ENCODE results near the gene LRRC63. TPM values are rescaled to one million over a fixed set of nuclear protein-coding genes. Genes with fewer than 3 reads are reported as not detected.
A peak's percentile ranks its signal among the peaks of the same experiment; 100 is the strongest.
"Not testable (repeated sequence)": the region's sequence is repeated elsewhere in the genome, so short reads cannot be mapped to it uniquely, and the experiment has no call there.

Gene LRRC63, protein sequence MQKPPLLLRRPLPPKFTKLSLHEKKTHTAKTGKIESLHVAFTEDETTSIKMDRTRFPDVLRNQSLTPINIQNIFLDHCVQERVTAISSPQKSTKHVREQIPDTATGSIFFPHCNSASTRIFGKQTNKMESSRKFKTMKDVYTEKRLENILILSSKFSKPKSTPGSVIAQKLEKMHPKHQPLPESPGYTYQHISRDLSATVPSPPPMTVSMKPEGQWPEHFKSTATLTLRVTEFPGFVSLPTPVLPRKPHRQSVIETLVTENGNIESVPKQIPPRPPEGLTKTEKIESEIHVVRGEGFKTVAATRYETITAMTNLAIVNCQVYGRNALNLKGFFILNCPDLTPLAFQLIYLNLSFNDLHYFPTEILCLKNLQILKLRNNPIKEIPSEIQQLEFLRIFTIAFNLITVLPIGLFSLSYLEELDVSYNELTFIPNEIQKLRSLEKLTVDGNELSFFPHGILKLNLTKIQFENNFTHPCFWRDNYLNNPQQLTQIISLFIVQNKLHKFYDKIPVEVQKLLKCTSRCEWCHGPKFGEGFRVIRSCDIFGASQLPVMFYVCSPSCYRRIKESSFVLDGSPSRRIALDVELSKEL
- polyA plus RNA-seq (ENCODE audit: insufficient read length): 0.11 TPM

GRCh38 chr13:46211483-46212351 lies at the start of gene LRRC63:
LRRC63 (plus strand) TSS chr13:46211928; CDS start chr13:46213035, 1,107 bp downstream.
- DNase-seq (ENCODE audit: low read depth): peak; percentile 14

GRCh38 chr13:46162741-46163140 lies 49.0 kb upstream of the LRRC63 start:
- not testable (repeated sequence) for DNase-seq (ENCODE audit: low read depth)

DNA sequence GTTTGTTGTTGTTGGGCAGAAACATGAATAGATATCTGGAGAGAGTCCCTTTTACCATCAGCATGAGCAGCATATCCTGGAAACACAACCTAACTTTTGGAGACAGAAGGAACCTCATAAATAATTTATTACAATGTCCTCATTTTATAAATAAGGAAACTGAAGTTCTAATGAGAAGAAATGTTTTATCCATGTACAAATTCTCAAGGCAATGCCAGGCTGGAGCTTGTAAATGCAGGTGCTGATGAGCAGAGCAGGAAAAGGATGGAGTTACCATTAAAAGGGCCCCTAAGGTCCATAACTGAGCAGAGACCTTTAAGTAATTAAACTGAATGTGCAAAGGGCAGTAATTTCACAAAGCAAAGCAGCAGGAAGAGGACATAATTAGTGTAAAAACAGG lies 47.1 kb upstream of the LRRC63 start:
- no peak for DNase-seq (ENCODE audit: low read depth)

DNA sequence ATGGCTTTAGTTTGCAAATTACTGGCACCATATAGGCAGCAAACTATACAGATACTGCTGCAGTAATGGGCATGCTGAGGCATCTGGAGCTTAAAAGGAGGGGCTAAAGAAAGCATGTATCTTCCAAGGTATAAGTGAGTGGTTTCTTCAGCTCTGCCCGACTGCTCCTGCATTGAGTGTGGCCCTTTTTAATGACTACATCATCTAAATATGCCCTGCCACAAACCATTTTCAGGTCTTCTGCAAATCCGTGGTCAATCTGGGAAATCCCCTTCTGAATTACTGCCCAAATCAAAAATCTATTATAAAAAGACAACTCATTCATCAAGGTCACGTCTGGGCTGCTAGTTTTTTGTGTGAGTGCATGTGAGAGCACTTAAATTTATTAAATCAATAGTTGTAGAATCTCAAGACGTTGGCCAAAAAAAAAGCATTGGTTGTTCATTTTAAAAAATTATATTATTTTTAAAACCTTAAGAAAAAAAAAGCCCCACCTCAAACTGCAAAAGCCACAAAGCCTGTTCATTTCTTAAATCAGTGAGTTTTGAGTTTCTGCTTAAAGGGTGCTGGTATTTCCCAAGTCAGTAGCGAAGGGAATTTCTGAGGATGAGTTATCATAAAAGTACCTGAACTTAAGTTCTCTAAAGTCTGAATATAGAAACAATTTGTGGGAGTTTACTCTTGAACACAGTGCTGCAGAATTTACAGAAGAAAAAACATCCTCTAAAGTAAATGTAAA lies 46.1 kb upstream of the LRRC63 start:
- DNase-seq (ENCODE audit: low read depth): no peak

- DNase-seq (ENCODE audit: low read depth): no peak
Observed at GRCh38 chr13:46166224-46166584, 45.5 kb upstream of the LRRC63 start.

DNA sequence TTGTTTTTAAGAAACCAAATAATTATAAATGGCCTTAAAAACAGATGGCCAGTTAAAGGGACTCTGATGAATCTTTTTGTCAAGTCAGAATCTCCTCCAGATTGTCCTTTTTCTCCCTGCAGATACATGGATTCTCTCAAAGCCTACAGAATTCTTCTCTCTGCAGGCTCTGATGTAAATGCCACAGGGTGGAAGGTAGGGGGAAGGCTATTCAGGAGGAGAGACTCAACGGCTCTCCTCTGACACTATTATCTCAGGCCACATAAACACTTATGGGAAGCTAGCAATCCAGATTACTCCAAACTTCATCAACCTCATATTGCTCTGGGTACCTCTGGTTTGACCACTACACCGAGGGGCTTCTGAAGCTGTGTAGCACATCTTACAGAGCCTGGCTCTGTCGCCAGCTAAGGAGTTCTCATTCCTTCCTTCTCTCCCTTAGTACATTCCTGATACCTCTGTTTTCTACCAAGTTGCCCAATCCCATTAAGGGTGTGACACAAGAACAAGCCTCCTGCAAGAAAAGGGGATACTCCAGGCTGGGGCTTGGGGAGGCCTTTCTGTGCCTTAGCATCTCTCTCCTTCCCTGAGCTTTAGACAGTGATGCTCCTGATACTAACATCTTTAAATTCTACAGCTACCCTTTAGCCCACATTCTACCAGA lies 44.6 kb upstream of the LRRC63 start:
- no peak for DNase-seq (ENCODE audit: low read depth)

DNA sequence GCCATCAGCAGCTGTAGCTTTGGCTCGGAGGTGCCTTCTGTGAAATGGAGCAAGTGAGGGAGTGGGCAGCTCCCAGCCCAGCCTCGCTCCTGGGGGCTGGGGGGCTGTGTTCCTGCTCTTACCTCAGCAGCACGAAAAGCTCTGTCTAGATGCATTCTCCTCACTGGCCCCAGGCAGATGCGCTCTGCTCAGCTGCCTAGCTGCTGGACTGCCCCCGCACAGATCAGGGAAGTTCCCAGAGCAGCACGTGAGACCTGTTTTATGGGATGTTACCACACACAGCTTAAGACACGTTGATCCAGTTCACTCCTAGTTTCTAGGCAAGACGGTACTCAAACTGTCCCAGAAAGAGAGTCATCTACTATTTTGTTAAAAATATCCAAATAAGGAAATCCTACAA lies 43.4 kb upstream of the LRRC63 start:
- DNase-seq (ENCODE audit: low read depth): no peak

DNA sequence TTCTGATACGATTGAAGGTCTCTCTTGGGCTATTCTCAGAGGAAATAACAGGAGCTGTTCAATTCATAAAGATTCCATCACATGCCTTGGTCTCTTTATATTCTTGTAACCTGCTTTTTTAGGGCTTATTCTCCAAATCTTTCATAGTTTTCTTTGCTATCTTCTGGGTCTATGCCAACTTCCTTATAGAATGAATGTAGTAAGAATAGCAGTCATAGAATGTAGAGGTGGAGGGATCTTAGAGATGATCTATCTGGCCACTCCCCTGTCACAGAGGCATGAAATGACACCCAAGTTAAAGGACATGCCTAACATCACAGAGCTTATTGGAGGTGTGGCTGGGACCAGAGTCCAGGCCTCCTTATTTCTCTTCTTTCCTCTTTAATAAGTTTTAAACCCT lies 42.9 kb upstream of the LRRC63 start:
- no peak for DNase-seq (ENCODE audit: low read depth)

GRCh38 chr13:46169758-46170157 lies 42.0 kb upstream of the LRRC63 start:
- no peak for DNase-seq (ENCODE audit: low read depth)

DNA sequence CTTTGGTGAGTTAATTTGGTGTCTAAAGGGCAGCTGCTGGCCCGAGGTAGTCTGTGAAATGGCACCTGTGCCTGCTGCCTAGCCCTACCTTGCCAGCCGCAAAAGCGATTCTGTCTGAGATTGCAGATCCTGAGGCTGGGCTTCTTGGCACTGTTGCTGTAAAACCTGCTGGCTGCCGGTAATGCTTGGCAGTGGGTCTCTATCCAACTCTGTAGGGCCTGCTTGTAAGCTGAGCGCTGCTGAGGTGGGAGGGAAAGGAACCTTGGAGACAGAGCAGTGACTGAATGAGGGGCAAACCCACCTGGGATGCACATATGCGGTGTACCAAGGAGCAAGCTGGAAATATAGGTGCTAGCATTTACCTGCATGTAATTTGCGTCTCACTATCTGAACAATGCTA lies 41.5 kb upstream of the LRRC63 start:
- no peak for DNase-seq (ENCODE audit: low read depth)

DNA sequence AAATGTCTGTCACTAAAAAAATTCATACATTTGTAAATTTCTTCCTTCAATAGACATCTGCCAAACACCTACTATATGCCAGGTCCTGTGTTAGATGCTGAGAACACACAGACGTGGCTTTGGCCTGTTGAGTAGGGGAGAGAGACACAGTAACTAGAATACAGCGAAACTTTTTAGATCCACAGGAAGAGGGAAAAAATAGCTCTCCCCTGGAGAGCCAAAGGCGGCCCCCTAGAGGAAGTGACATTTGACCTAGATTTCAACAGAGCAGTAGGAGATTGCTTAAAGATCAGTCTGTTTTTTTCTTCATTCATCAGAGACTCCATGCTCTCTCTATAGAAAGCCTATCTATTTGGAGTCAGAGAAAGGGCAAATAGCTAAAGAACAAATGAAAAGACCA lies 41.0 kb upstream of the LRRC63 start:
- no peak for DNase-seq (ENCODE audit: low read depth)

DNA sequence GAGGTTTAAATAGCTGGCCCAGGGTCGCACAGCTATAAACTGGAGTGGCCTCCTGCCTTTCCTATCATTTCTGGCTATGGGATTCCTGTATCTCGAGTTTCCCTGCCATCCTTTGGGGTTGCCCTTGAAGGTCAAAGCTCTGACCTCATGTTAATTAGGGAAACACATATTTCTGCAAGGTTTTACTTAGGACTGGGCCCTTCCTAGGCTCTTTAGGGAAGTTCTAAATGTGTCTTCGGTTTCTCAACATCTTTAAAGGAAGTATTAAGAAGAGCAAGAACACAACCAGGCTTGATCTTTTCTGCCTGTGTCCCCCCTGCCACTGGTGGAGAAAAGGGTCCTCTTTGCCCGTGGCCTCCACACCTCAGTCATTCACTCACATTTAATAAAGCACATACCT lies 40.5 kb upstream of the LRRC63 start:
- DNase-seq (ENCODE audit: low read depth): no peak

DNA sequence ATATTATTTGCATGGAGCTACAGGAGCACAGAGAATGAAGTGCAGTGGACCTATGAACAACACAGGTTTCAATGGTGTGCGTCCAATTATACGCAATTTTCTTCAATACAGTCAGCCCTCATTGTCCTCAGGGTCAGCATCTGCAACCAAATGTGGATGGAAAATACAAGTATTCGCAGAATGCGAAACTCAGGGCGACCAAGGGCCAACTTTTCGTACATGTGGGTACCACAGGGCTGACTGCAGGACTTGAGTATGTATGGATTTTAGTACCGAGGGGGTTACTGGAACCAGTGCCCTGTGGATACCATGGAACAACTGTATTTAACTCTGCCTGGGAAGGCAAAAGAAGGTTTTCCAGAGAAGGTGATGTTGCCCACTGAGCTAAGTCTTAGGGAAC lies 40.0 kb upstream of the LRRC63 start:
- DNase-seq (ENCODE audit: low read depth): no peak

DNA sequence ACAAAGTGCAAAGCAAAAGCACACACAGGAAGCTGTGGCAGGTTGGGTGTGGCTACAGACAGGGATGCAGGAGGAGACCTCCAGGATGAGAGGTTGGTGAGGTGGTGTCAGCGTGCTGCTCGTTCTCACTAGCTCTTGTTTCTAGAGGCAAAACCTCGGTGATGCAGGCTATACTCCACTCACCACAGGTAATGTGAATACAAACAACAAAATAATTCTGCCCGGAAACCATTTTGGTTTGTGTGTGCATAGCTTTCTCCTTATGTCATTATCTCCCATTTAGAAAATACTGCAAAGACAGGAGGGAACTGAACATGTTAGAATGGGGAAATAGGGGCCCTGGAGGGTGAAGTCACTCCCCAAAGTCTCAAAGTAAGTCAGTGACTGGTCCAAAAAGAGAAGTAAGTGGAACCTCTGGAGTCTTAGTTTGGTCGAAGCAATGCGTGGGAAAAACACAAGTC lies 39.2 kb upstream of the LRRC63 start:
- no peak for DNase-seq (ENCODE audit: low read depth)

- no peak for DNase-seq (ENCODE audit: low read depth)
Observed at GRCh38 chr13:46173656-46174055, 38.1 kb upstream of the LRRC63 start.

DNA sequence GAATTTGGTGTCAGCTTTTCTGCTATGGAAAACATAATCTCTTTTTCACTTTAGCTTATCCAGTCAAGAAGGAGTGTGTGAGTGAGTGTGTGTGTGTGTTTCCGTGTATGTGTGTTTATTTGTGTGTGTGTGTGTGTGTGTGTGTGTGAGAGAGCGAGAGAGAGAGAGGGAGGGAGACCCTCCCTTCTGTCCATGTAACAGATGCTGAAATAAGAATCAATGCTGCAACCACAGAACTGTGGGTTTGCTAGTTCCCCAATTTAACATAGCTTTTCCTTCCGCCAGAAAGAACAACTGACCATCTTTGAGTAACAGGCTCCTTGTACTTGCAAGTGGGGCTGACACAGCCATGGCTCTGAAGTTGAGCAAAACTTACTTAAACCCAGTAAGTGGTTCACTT lies 35.0 kb upstream of the LRRC63 start:
- DNase-seq (ENCODE audit: low read depth): no peak

GRCh38 chr13:46178143-46178542 lies 33.6 kb upstream of the LRRC63 start:
- DNase-seq (ENCODE audit: low read depth): no peak

GRCh38 chr13:46178821-46179220 lies 32.9 kb upstream of the LRRC63 start:
- no peak for DNase-seq (ENCODE audit: low read depth)

GRCh38 chr13:46179491-46179908 lies 32.2 kb upstream of the LRRC63 start:
- no peak for DNase-seq (ENCODE audit: low read depth)

DNA sequence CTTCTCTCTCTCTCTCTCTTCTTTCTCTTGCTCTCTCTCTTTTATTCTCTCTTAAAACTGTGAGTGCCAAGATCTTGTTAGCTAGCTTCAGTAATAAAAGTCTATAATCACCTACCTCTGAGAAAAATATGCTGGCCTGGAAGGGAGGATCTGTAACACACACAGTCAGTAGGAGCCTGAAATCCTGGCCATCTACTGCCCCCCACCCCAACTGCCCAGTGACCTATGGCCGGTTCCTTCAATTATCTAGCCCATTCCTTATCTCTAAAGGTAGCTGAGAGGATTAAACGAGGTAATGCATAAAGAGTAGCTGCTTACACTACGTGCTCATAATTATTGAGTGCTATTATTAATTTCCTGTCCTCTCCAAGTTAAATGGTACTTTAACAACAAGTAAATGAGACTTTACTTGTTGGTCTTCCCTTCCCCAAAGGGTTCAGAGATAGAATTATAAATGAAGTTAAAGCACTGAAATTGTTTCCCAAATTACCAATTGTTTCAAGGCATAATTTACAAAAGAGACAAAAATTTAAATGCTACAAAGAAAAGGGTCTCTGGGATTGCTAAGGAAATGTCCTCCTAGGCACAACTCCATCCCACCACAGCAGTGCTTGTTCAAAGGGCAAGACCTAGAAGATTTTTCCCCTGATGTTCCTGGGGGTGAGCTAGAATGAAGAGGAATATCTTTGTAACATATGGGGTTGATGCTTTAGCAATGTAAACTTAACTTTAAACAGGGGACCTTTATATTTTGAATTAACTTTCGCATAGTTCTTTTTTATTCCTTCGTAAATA lies 31.6 kb upstream of the LRRC63 start:
- no peak for DNase-seq (ENCODE audit: low read depth)

Data from forelimb muscle (tissue), 1 donor.